Measurements from ENCODE around the gene AGPS.
"Not testable (repeated sequence)": the region's sequence is repeated elsewhere in the genome, so short reads cannot be mapped to it uniquely, and the experiment has no call there.

The AGPS gene

GRCh38 chr2:177427316-177427715, 34.7 kb downstream of the AGPS start:
- no peaks in the 10 kb centered on the region for H3K4me1 ChIP-seq
- no peak for DNase-seq
- no peak overlapping the region for H3K4me3 ChIP-seq (ENCODE audit: low read depth, low read length)
- no peaks in the 10 kb centered on the region for H3K27me3 ChIP-seq
- no peak for TF ChIP-seq CTCF (IDR thresholded peaks at IDR 0.05; ENCODE audit: low read depth, low read length)
- H3K36me3 ChIP-seq, result no peaks in the 10 kb centered on the region
- H3K9me3 ChIP-seq, result no peaks in the 10 kb centered on the region; the same call in 1 of the 2 replicates

GRCh38 chr2:177427936-177428335, 35.4 kb downstream of the AGPS start:
- H3K27me3 ChIP-seq; H3K4me3 ChIP-seq (ENCODE audit: low read depth, low read length); H3K4me1 ChIP-seq; H3K36me3 ChIP-seq; DNase-seq; H3K9me3 ChIP-seq: not testable (repeated sequence)

GRCh38 chr2:177429688-177430325, 37.2 kb downstream of the AGPS start:
- Histone ChIP-seq H3K4me1 (no peaks in the 10 kb centered on the region), H3K9me3 (no peaks in the 10 kb centered on the region), H3K4me3 (ENCODE audit: low read depth, low read length) (no peak overlapping the region), H3K36me3 (no peaks in the 10 kb centered on the region), H3K27me3 (no peaks in the 10 kb centered on the region)
- TF ChIP-seq CTCF (IDR thresholded peaks at IDR 0.05; ENCODE audit: low read depth, low read length), result no peak
- DNase-seq, result no peak

GRCh38 chr2:177430411-177430810, 37.8 kb downstream of the AGPS start:
- H3K36me3 ChIP-seq, result no peaks in the 10 kb centered on the region
- no peak for TF ChIP-seq CTCF (IDR thresholded peaks at IDR 0.05; ENCODE audit: low read depth, low read length)
- no peak for DNase-seq
- H3K4me1 ChIP-seq, result no peaks in the 10 kb centered on the region
- H3K4me3 ChIP-seq (ENCODE audit: low read depth, low read length), result no peak overlapping the region
- no peaks in the 10 kb centered on the region for H3K27me3 ChIP-seq
- H3K9me3 ChIP-seq, result no peaks in the 10 kb centered on the region

GRCh38 chr2:177431111-177431725, 38.6 kb downstream of the AGPS start:
- not testable (repeated sequence) for DNase-seq; H3K4me3 ChIP-seq (ENCODE audit: low read depth, low read length); H3K4me1 ChIP-seq; H3K27me3 ChIP-seq; H3K9me3 ChIP-seq; H3K36me3 ChIP-seq

GRCh38 chr2:177432703-177433102, 40.1 kb downstream of the AGPS start:
- Histone ChIP-seq H3K36me3 (no peaks in the 10 kb centered on the region), H3K9me3 (no peaks in the 10 kb centered on the region)

More at GRCh38 chr2:177432703-177433102, 40.1 kb downstream of the AGPS start:
- Histone ChIP-seq H3K27me3 (no peaks in the 10 kb centered on the region), H3K4me3 (ENCODE audit: low read depth, low read length) (no peak overlapping the region), H3K4me1 (no peaks in the 10 kb centered on the region)
- DNase-seq, result no peak
- TF ChIP-seq CTCF (IDR thresholded peaks at IDR 0.05; ENCODE audit: low read depth, low read length), result no peak

All from BE2C (cell line).